PC-3 (cell line): ENCODE results near the gene ARPC5.

Experiments
- EZH2phosphoT487 ChIP-seq: fragments of 300-600 bp; sonication (generic); IDR thresholded peaks from 2 replicates; pipeline ENCODE4 v1.6.1; 2018; ENCODE audit warnings: mild to moderate bottlenecking, antibody characterized with exemption, low read length, borderline replicate concordance
- TF ChIP-seq, protein P1 (sequence below): fragments of 300-600 bp; sonication (generic); conservative IDR thresholded peaks from 2 replicates; pipeline ENCODE4 v1.5.1; 2017; ENCODE audit warnings: antibody characterized with exemption, low read depth, mild to moderate bottlenecking, low read length

DNA sequence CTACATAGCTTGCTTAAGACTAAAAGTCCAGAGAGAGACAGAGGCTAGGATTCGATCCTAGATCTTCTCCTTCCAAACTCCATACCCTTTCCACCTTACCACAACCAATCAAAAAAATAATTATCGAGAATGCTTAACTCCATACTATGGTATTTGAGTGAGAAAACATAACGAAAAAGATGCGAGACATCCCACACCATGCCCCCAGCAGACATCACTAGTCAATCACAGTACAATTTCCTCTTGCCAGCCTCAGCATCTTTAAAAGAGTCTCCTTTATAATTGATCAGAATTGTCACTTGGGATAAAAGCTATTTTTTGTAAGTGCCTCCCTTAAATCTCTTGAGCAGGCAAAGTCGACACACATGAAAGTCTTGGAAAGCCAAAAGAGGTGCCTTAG lies 46.2 kb downstream of the ARPC5 start:
- TF ChIP-seq, protein P1, sequence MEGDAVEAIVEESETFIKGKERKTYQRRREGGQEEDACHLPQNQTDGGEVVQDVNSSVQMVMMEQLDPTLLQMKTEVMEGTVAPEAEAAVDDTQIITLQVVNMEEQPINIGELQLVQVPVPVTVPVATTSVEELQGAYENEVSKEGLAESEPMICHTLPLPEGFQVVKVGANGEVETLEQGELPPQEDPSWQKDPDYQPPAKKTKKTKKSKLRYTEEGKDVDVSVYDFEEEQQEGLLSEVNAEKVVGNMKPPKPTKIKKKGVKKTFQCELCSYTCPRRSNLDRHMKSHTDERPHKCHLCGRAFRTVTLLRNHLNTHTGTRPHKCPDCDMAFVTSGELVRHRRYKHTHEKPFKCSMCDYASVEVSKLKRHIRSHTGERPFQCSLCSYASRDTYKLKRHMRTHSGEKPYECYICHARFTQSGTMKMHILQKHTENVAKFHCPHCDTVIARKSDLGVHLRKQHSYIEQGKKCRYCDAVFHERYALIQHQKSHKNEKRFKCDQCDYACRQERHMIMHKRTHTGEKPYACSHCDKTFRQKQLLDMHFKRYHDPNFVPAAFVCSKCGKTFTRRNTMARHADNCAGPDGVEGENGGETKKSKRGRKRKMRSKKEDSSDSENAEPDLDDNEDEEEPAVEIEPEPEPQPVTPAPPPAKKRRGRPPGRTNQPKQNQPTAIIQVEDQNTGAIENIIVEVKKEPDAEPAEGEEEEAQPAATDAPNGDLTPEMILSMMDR = no peak
- no peak for TF ChIP-seq EZH2phosphoT487
